ENCODE results near the gene ETF1. TPM values are rescaled to one million over a fixed set of nuclear protein-coding genes. Genes with fewer than 3 reads are reported as not detected.

ETF1 gene
- total RNA-seq, 2 experiments from 2014 or later, result 66.7 to 123 TPM

GRCh38 chr5:138539791-138540190 lies 3.2 kb downstream of the ETF1 start:
- Histone ChIP-seq H3K27ac (ENCODE audit: low read depth, low read length, poor library complexity, severe bottlenecking) (no peak overlapping the region), H3K4me2 (ENCODE audit: low read length) (peak overlapping the region; percentile 79), H3K9me3 (ENCODE audit: low read length) (no peaks in the 10 kb centered on the region), H3K36me3 (ENCODE audit: insufficient read depth, low read length) (peaks cover 72% of the 10 kb centered on the region), H3K4me1 (ENCODE audit: insufficient read depth, low read length, poor library complexity, severe bottlenecking) (peaks cover 31% of the 10 kb centered on the region), H4K20me1 (ENCODE audit: insufficient read depth, low read length) (peaks cover 34% of the 10 kb centered on the region), H3K4me3 (ENCODE audit: low read depth, low read length, poor library complexity, severe bottlenecking) (peak overlapping the region; percentile 95), H3K9me2 (ENCODE audit: insufficient read depth, low read length) (no peaks in the 10 kb centered on the region), H3K79me2 (ENCODE audit: insufficient read depth, low read depth, low read length) (peaks cover 93% of the 10 kb centered on the region), H2AFZ (ENCODE audit: low read length) (no peak overlapping the region)
- BruUV-seq (replicated peaks), result no TSS peak
- intact Hi-C loops (cut with micrococcal nuclease; ENCODE audit: unreplicated experiment), result loop anchor here (5.0 kb wide), 2 partner anchors 187 to 202 kb away; partner anchors contain the start of genes FAM53C and KDM3B
- POLR2A ChIA-PET, result no interaction called here
- DNase-seq (ENCODE audit: low spot score), result no peak
- CTCF ChIA-PET (ENCODE audit: unreplicated experiment), result no interaction called here
- TF ChIP-seq EZH2phosphoT487 (IDR thresholded peaks at IDR 0.05; ENCODE audit: borderline replicate concordance, low read depth, low read length), result no peak
- no peak for TF ChIP-seq CTCF (conservative IDR thresholded peaks at IDR 0.05; ENCODE audit: low read length)

DNA sequence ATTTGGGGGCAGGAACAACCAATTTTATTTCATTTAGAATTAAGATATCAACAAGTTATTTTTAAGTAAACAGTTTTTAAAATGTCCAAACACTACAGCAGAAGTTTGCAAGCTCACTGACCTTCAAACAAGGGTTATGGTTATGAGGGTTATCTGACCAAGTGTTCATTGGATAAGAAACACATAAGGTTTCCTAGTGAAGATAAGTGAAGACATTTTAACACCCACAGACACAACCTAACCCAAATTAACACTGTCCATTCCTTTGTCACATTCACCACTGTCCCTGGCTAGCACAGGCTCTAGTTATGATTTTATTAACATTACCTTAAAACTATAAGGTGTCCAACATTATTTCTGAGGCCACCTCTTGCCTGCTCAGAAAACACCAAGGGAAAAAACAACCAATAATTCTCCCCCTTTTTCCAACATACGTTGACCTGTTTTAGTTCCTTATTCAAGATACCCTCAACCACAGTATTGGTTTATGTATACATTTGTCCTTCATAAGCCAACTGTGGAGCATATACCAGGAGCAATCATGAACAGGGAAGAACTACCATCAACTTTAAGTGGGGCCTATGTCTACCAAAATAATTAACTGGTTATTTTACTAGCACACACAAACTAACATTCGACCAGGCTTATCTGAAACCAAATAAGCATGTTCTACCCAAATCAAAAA lies 4.0 kb downstream of the ETF1 start:
- H4K20me1 ChIP-seq (ENCODE audit: insufficient read depth, low read length), result peaks cover 39% of the 10 kb centered on the region
- H3K4me2 ChIP-seq (ENCODE audit: low read length), result peak overlapping the region; percentile 79

More for the DNA sequence above, 4.0 kb downstream of the ETF1 start:
- Histone ChIP-seq H3K9me2 (ENCODE audit: insufficient read depth, low read length) (no peaks in the 10 kb centered on the region), H3K79me2 (ENCODE audit: insufficient read depth, low read depth, low read length) (peaks cover 93% of the 10 kb centered on the region), H3K9me3 (ENCODE audit: low read length) (no peaks in the 10 kb centered on the region), H3K36me3 (ENCODE audit: insufficient read depth, low read length) (peaks cover 79% of the 10 kb centered on the region), H3K4me3 (ENCODE audit: low read depth, low read length, poor library complexity, severe bottlenecking) (no peak overlapping the region), H3K4me1 (ENCODE audit: insufficient read depth, low read length, poor library complexity, severe bottlenecking) (peaks cover 27% of the 10 kb centered on the region), H3K27ac (ENCODE audit: low read depth, low read length, poor library complexity, severe bottlenecking) (no peak overlapping the region), H2AFZ (ENCODE audit: low read length) (no peak overlapping the region)
- intact Hi-C loops (cut with micrococcal nuclease; ENCODE audit: unreplicated experiment), result no loop called here
- ChIA-PET CTCF (ENCODE audit: unreplicated experiment) (no interaction called here), POLR2A (no interaction called here)
- TF ChIP-seq EZH2phosphoT487 (IDR thresholded peaks at IDR 0.05; ENCODE audit: borderline replicate concordance, low read depth, low read length) (no peak), CTCF (conservative IDR thresholded peaks at IDR 0.05; ENCODE audit: low read length) (no peak)
- DNase-seq (ENCODE audit: low spot score), result no peak
- BruUV-seq (replicated peaks), result no TSS peak
